OCI-LY3 (cell line): ENCODE data around the gene HNRNPA1L2.
A peak's percentile ranks its signal among the peaks of the same experiment; 100 is the strongest.

ENCODE experiments used
- H2AFZ ChIP-seq: fragments of 200-600, 300-600 bp; shearing (Covaris generic); 2 replicates; pipeline ENCODE4 v1.6.0; 2014; ENCODE audit warnings: antibody characterized with exemption, low read depth, low read length
- H3K27ac ChIP-seq: fragments of 200-600, 300-600 bp; sonication (generic); 2 replicates; pipeline ENCODE4 v1.5.1; 2014; ENCODE audit warnings: mild to moderate bottlenecking, low read length, moderate library complexity, mixed read lengths
- H3K27me3 ChIP-seq: fragments of 200-600, 300-600 bp; sonication (generic); 2 replicates; pipeline ENCODE4 v1.6.1; 2014; ENCODE audit warnings: low read depth, low read length, mixed read lengths
- H3K36me3 ChIP-seq: fragments of 200-600, 300-600 bp; sonication (generic); replicated peaks from 2 replicates; pipeline ENCODE3; 2014; ENCODE audit warnings: low read depth, low read length, mixed read lengths
- H3K4me1 ChIP-seq: fragments of 300-600, 200-600 bp; sonication (generic); 2 replicates; pipeline ENCODE4 v1.6.1; 2014; ENCODE audit warnings: low read length, mixed read lengths
- H3K4me2 ChIP-seq: fragments of 200-600, 300-600 bp; sonication (generic); 2 replicates; pipeline ENCODE4 v1.6.1; 2014; ENCODE audit warnings: low read length, mixed read lengths
- H3K4me3 ChIP-seq: fragments of 300-600, 200-600 bp; sonication (generic); 2 replicates; pipeline ENCODE4 v1.5.1; 2014; ENCODE audit warnings: antibody characterized with exemption, mild to moderate bottlenecking, low read length, moderate library complexity
- H3K79me2 ChIP-seq: fragments of 300-600, 200-600 bp; shearing (Covaris generic); 2 replicates; pipeline ENCODE4 v1.6.1; 2014; ENCODE audit warnings: mild to moderate bottlenecking, low read length, mixed read lengths
- H3K9ac ChIP-seq: fragments of 300-600, 200-600 bp; shearing (Covaris generic); 2 replicates; pipeline ENCODE4 v1.6.0; 2014; ENCODE audit warnings: mild to moderate bottlenecking, low read length, moderate library complexity
- H3K9me3 ChIP-seq: fragments of 200-600, 300-600 bp; shearing (Covaris generic); 2 replicates; pipeline ENCODE4 v1.6.1; 2014; ENCODE audit warnings: low read length, mixed read lengths; ENCODE audit not compliant: insufficient read depth
- H4K20me1 ChIP-seq: fragments of 200-600, 300-600 bp; sonication (generic); 2 replicates; pipeline ENCODE4 v1.6.1; 2016; ENCODE audit warnings: low read length, mixed read lengths; ENCODE audit not compliant: insufficient read depth
- EZH2phosphoT487 ChIP-seq: fragments of 200-600 bp; shearing (Covaris generic); IDR thresholded peaks from 2 replicates; pipeline ENCODE4 v1.6.1; 2018; ENCODE audit warnings: antibody characterized with exemption, mixed run types, low read depth
- TF ChIP-seq, protein P1 (sequence below): fragments of 200-600, 300-600 bp; sonication (generic); IDR thresholded peaks from 2 replicates; pipeline ENCODE4 v1.5.1; 2014; ENCODE audit warnings: antibody characterized with exemption, low read length, low read depth

The HNRNPA1L2 gene

DNA sequence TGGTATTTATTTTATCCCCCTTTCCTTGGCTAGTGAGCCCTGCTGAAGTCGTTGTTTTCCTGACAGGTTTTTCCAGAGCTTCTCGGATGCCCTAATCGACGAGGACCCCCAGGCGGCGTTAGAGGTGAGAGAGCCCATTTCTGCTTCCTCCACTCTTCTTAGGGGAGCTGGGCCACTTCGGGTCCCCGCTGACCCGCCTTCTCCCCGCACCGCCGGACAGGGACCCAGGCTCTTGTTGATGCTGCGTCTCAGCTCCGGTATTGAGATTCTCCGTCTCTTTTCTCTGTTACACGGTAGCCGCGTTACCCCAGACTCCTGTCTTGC is 10.7 kb downstream of the HNRNPA1L2 start:
- Histone ChIP-seq H2AFZ (peak overlapping the region; percentile 76), H3K36me3 (peaks cover 18% of the 10 kb centered on the region), H3K4me3 (peak overlapping the region; percentile 93), H3K9me3 (no peaks in the 10 kb centered on the region), H3K79me2 (peaks cover 65% of the 10 kb centered on the region), H4K20me1 (no peaks in the 10 kb centered on the region), H3K9ac (peak overlapping the region; percentile 96), H3K4me2 (peak overlapping the region; percentile 86), H3K27me3 (no peaks in the 10 kb centered on the region), H3K27ac (peak overlapping the region; percentile 84), H3K4me1 (peaks cover 15% of the 10 kb centered on the region)
- TF ChIP-seq, protein P1, sequence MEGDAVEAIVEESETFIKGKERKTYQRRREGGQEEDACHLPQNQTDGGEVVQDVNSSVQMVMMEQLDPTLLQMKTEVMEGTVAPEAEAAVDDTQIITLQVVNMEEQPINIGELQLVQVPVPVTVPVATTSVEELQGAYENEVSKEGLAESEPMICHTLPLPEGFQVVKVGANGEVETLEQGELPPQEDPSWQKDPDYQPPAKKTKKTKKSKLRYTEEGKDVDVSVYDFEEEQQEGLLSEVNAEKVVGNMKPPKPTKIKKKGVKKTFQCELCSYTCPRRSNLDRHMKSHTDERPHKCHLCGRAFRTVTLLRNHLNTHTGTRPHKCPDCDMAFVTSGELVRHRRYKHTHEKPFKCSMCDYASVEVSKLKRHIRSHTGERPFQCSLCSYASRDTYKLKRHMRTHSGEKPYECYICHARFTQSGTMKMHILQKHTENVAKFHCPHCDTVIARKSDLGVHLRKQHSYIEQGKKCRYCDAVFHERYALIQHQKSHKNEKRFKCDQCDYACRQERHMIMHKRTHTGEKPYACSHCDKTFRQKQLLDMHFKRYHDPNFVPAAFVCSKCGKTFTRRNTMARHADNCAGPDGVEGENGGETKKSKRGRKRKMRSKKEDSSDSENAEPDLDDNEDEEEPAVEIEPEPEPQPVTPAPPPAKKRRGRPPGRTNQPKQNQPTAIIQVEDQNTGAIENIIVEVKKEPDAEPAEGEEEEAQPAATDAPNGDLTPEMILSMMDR = no peak
- no peak for TF ChIP-seq EZH2phosphoT487

DNA sequence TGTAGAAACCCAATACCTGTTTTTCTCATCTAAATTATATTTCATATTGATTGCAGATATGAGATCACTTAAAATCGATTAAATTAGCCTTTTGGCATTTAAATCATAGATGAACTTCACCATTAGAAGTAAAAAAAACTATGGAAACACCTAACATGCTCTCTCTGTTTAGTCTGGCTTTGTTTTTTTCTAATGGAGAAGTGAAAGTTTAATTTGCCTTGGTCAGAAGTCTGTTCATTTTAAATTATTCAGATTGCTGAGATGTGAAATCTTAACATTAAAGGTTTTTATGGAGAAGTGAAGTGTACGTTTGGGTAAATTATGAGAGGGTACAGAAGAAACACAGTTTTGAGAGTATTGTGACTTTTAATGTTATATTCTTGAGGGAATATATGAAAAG is 17.1 kb downstream of the HNRNPA1L2 start:
- Histone ChIP-seq H3K4me3 (no peak overlapping the region), H3K4me1 (peaks cover 17% of the 10 kb centered on the region), H3K27me3 (no peaks in the 10 kb centered on the region), H3K79me2 (peaks cover 27% of the 10 kb centered on the region), H3K4me2 (peak overlapping the region; percentile 7; the same call in 1 of the 2 replicates), H3K27ac (peak overlapping the region; percentile 17; the same call in 1 of the 2 replicates), H3K36me3 (peaks cover 22% of the 10 kb centered on the region), H3K9ac (no peak overlapping the region), H2AFZ (no peak overlapping the region), H4K20me1 (no peaks in the 10 kb centered on the region), H3K9me3 (no peaks in the 10 kb centered on the region)
- TF ChIP-seq, protein P1 = no peak
- TF ChIP-seq EZH2phosphoT487 = no peak

DNA sequence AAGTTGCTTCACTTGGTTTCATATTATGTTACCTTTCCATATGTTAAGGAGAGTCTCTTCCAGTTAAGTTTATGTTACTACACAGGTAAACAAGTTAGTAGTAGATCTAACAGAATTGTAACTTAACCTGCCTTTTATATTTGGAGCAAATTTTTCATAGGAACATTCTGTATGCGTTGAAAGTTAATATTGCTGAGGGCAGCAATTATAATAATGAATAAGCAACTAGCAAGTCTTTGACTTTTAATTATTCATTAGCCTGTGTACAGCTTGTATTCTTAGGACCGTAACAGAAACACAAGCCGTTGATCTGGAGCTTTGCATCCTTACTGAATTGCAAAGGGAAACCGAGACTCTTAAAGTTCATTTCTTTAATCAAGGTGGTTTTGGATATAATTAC is 22.0 kb downstream of the HNRNPA1L2 start:
- Histone ChIP-seq H3K9me3 (no peaks in the 10 kb centered on the region), H4K20me1 (no peaks in the 10 kb centered on the region), H3K79me2 (no peaks in the 10 kb centered on the region; the same call in 1 of the 2 replicates), H3K27ac (no peak overlapping the region), H3K9ac (no peak overlapping the region), H3K4me3 (no peak overlapping the region), H2AFZ (no peak overlapping the region), H3K27me3 (no peaks in the 10 kb centered on the region), H3K36me3 (peaks cover 36% of the 10 kb centered on the region), H3K4me2 (no peak overlapping the region), H3K4me1 (peaks cover 14% of the 10 kb centered on the region)
- TF ChIP-seq, protein P1 = no peak
- no peak for TF ChIP-seq EZH2phosphoT487

DNA sequence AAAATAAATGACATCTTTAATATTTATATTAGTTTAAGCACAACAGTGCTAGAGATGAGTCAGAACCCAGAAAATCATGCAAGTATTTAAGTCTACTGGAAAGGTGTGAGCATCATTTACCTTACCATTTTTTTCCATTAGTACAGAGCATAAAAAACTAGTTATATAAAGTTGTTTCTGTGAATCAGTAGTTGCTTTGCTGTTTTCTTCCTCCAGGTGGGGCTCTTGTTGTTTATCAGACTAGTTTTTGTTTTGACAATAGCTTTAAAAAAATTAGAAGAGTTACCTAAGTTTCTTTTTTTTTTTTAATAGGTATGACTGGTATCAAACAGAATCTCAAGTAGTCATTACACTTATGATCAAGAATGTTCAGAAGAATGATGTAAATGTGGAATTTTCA is 23.1 kb downstream of the HNRNPA1L2 start:
- no peaks in the 10 kb centered on the region; the same call in 1 of the 2 replicates for H3K79me2 ChIP-seq
- H4K20me1 ChIP-seq = no peaks in the 10 kb centered on the region
- peaks cover 32% of the 10 kb centered on the region for H3K36me3 ChIP-seq

More for the DNA sequence above, 23.1 kb downstream of the HNRNPA1L2 start:
- no peak overlapping the region for H2AFZ ChIP-seq
- no peak overlapping the region for H3K4me3 ChIP-seq
- H3K9me3 ChIP-seq = no peaks in the 10 kb centered on the region
- TF ChIP-seq, protein P1 = peak; percentile 61
- TF ChIP-seq EZH2phosphoT487 = no peak
- H3K9ac ChIP-seq = no peak overlapping the region
- no peak overlapping the region for H3K27ac ChIP-seq
- H3K27me3 ChIP-seq = no peaks in the 10 kb centered on the region
- no peak overlapping the region for H3K4me2 ChIP-seq
- H3K4me1 ChIP-seq = peaks cover 6% of the 10 kb centered on the region
